ENCODE data around the gene CTNNBL1.

- TF ChIP-seq CTCF (IDR thresholded peaks at IDR 0.05) (no peak), ZFX (IDR thresholded peaks at IDR 0.05; ENCODE audit: borderline replicate concordance) (no peak)
Observed at GRCh38 chr20:37721751-37722150, 27.9 kb downstream of the CTNNBL1 start.
